K562 (cell line): Measurements from ENCODE around the gene MVP. TPM values are rescaled to one million over a fixed set of nuclear protein-coding genes. Genes with fewer than 3 reads are reported as not detected.

Experiments
- ARID4B ChIP-seq: sonication (generic); formaldehyde crosslinking; IDR thresholded peaks from 2 replicates; pipeline ENCODE4 v1.8.0; 2022; ENCODE audit warnings: mild to moderate bottlenecking, missing genetic modification reagents
- CBX1 ChIP-seq: sonication (generic); IDR thresholded peaks from 2 replicates; pipeline ENCODE4 v1.6.1; 2016; ENCODE audit warnings: antibody characterized with exemption, low read depth, mild to moderate bottlenecking
- ETS2 ChIP-seq: IDR thresholded peaks from 2 replicates; pipeline ENCODE4 v1.6.1; 2016; ENCODE audit warnings: borderline replicate concordance, missing genetic modification characterization, mild to moderate bottlenecking, moderate library complexity, missing compliant biosample characterization; ENCODE audit not compliant: poor library complexity, severe bottlenecking
- FOXM1 ChIP-seq, 2 experiments: fragments of 450-650 bp in 1 of 2; sonication (generic) in 1 of 2; formaldehyde crosslinking in 1 of 2; IDR thresholded peaks; 2 replicates each; pipeline versions ENCODE4 v1.6.1 to v1.9.0; 2017 to 2022; ENCODE audit warnings: low read depth in 2 of 2, mild to moderate bottlenecking in 2 of 2, missing genetic modification reagents in 1 of 2, moderate library complexity in 1 of 2
- HDAC3 ChIP-seq: fragments of 450-650 bp; IDR thresholded peaks from 2 replicates; pipeline ENCODE4 v1.6.1; 2018; ENCODE audit warnings: borderline replicate concordance, mild to moderate bottlenecking, moderate library complexity; ENCODE audit not compliant: partially characterized antibody
- KAT8 ChIP-seq: fragments of 450-650 bp; IDR thresholded peaks from 2 replicates; pipeline ENCODE4 v1.6.1; 2016; ENCODE audit warnings: low read depth, mild to moderate bottlenecking
- MAX ChIP-seq: sonication (generic); formaldehyde crosslinking; IDR thresholded peaks from 2 replicates; pipeline ENCODE4 v1.9.0; 2022; ENCODE audit warnings: mild to moderate bottlenecking, missing genetic modification reagents
- MIER1 ChIP-seq: fragments of 450-650 bp; IDR thresholded peaks from 2 replicates; pipeline ENCODE4 v1.6.1; 2016; ENCODE audit warnings: antibody characterized with exemption, mild to moderate bottlenecking, low read depth
- POLR2AphosphoS2 ChIP-seq: IDR thresholded peaks from 2 replicates; pipeline ENCODE4 v1.6.1; 2012; ENCODE audit warnings: low read length, improper control_type of control experiment
- RHOXF2B ChIP-seq: fragments of 250-450 bp; sonication (Bioruptor Pico); conservative IDR thresholded peaks from 2 replicates; pipeline ENCODE4 v1.5.1; 2021
- SREBF2 ChIP-seq: sonication (generic); formaldehyde crosslinking; IDR thresholded peaks from 2 replicates; pipeline ENCODE4 v1.4.0; 2020; ENCODE audit warnings: mild to moderate bottlenecking, missing genetic modification reagents
- ZBTB11 ChIP-seq, 3 experiments: fragments of 200-800 bp in 1 of 3; fragments of 250-450 bp in 1 of 3; fragments of 450-650 bp in 1 of 3; sonication (Bioruptor Pico) in 1 of 3; sonication (Bioruptor generic) in 1 of 3; formaldehyde crosslinking in 1 of 3; IDR thresholded peaks; 2 replicates each; pipeline versions ENCODE4 v1.6.1 to v1.8.0; 2016 to 2022; ENCODE audit warnings: mild to moderate bottlenecking in 2 of 3, missing genetic modification characterization in 2 of 3, missing compliant biosample characterization in 1 of 3, moderate library complexity in 1 of 3
- ZFP1 ChIP-seq: fragments of 450-650 bp; formaldehyde crosslinking; IDR thresholded peaks from 2 replicates; pipeline ENCODE4 v1.4.0; 2020; ENCODE audit warnings: mild to moderate bottlenecking, mixed read lengths
- ZNF184 ChIP-seq: sonication (generic); formaldehyde crosslinking; IDR thresholded peaks from 2 replicates; pipeline ENCODE4 v1.5.0; 2020; ENCODE audit warnings: missing genetic modification reagents
- ZNF280B ChIP-seq: fragments of 250-450 bp; sonication (Bioruptor Pico); IDR thresholded peaks from 2 replicates; pipeline ENCODE4 v1.5.1; 2021; ENCODE audit warnings: mild to moderate bottlenecking
- ZNF507 ChIP-seq: conservative IDR thresholded peaks from 2 replicates; pipeline ENCODE4 v1.6.1; 2017; ENCODE audit warnings: missing genetic modification characterization, missing compliant biosample characterization
- polyA plus RNA-seq, 8 experiments: library from polyadenylated mRNA; depleted of rRNA in 4 of 8; stranded (reverse) in 5 of 8; unstranded in 3 of 8; fragments of >200 nt; fragmentation: Nextera tagmentation in 2 of 8; fragmentation: Illumina TruSeq in 1 of 8; extraction: Ambion mirVana in 2 of 8; extraction: Trizol in 1 of 8; gene quantifications; 2 replicates each; pipeline versions ENCODE4 v1.2.1 to v1.2.3, GENCODE V29; 2011 to 2014; ENCODE audit warnings: inconsistent platforms in 1 of 8, missing spikeins in 1 of 8
- total RNA-seq, 7 experiments: library from RNA; depleted of rRNA in 6 of 7; stranded (reverse); fragments of >200 nt in 6 of 7; fragmentation: Illumina TruSeq in 2 of 7; extraction: Trizol in 2 of 7; gene quantifications; 2 replicates each; pipeline versions ENCODE4 v1.2.1 to v1.2.3, GENCODE V29; 2011 to 2021; ENCODE audit warnings: low replicate concordance in 1 of 7

Gene MVP
- total and polyA plus RNA-seq, 9 of the 15 experiments (the other 6 are each of a cell fraction or from before 2014, with no cell fraction given) = 0.39 to 1.9 (median 0.76) TPM; not detected in 2

- TF ChIP-seq FOXM1 (IDR thresholded peaks at IDR 0.05; ENCODE audit: low read depth) = peak; percentile 99
- TF ChIP-seq FOXM1 (CRISPR knock-in tag; IDR thresholded peaks at IDR 0.05; ENCODE audit: low read depth) = no peak
- no peak for TF ChIP-seq ZNF280B
- TF ChIP-seq RHOXF2B (CRISPR knock-in tag) = no peak
- TF ChIP-seq HDAC3 = no peak
- no peak for TF ChIP-seq ETS2 (tag)
- peak; percentile 74 for TF ChIP-seq ARID4B (CRISPR knock-in tag)
- no peak; a peak in 1 of 6 replicates for TF ChIP-seq ZBTB11 (CRISPR knock-in tag; IDR thresholded peaks at IDR 0.05)
- no peak for TF ChIP-seq KAT8
- TF ChIP-seq SREBF2 (CRISPR knock-in tag) = no peak
- TF ChIP-seq MAX = no peak
- no peak for TF ChIP-seq ZNF184 (CRISPR knock-in tag)
- TF ChIP-seq ZNF507 (tag) = no peak
- no peak for TF ChIP-seq POLR2AphosphoS2
- TF ChIP-seq CBX1 = no peak
- peak; percentile 81; the same call in 1 of the 2 replicates for TF ChIP-seq MIER1
- no peak for TF ChIP-seq ZFP1 (CRISPR knock-in tag)
Measured at GRCh38 chr16:29862884-29863668, 42.8 kb downstream of the MVP start, which contains the start of gene CDIPT (continued).
